Gastroesophageal sphincter (tissue), 3 donors: ENCODE results near the gene TMEM169.

Experiments
- POLR2A ChIP-seq, 2 donors: fragments of 450-650 bp; IDR thresholded peaks; one replicate each; pipeline ENCODE4 v1.6.1; 2017; ENCODE audit warnings: antibody characterized with exemption in 2 of 2, mild to moderate bottlenecking in 2 of 2, moderate library complexity in 1 of 2
- TF ChIP-seq, protein P1 (sequence below), 4 experiments: fragments of 200-600 bp in 2 of 4; fragments of 450-650 bp in 2 of 4; sonication (generic) in 1 of 4; IDR thresholded peaks; one replicate each; pipeline ENCODE4 v1.5.1; 2017 to 2019; ENCODE audit warnings: antibody characterized with exemption in 4 of 4, mild to moderate bottlenecking in 2 of 4, moderate library complexity in 2 of 4

- TF ChIP-seq POLR2A (IDR thresholded peaks at IDR 0.05), result no peak
- TF ChIP-seq, protein P1, sequence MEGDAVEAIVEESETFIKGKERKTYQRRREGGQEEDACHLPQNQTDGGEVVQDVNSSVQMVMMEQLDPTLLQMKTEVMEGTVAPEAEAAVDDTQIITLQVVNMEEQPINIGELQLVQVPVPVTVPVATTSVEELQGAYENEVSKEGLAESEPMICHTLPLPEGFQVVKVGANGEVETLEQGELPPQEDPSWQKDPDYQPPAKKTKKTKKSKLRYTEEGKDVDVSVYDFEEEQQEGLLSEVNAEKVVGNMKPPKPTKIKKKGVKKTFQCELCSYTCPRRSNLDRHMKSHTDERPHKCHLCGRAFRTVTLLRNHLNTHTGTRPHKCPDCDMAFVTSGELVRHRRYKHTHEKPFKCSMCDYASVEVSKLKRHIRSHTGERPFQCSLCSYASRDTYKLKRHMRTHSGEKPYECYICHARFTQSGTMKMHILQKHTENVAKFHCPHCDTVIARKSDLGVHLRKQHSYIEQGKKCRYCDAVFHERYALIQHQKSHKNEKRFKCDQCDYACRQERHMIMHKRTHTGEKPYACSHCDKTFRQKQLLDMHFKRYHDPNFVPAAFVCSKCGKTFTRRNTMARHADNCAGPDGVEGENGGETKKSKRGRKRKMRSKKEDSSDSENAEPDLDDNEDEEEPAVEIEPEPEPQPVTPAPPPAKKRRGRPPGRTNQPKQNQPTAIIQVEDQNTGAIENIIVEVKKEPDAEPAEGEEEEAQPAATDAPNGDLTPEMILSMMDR (IDR thresholded peaks at IDR 0.05), result no peak
Measured at GRCh38 chr2:216142540-216142939, 60.8 kb downstream of the TMEM169 start.
